Mononuclear cell (primary cell): ENCODE data around the gene ATXN8OS. TPM values are rescaled to one million over a fixed set of nuclear protein-coding genes. Genes with fewer than 3 reads are reported as not detected.

Source experiments
- H3K27me3 ChIP-seq: 2 replicates; pipeline ENCODE4 v1.6.0; 2011; ENCODE audit warnings: low read length, control low read depth; ENCODE audit not compliant: insufficient read depth
- H3K4me1 ChIP-seq: 2 replicates; pipeline ENCODE4 v1.5.1; 2011; ENCODE audit warnings: mild to moderate bottlenecking, low read length, control low read depth; ENCODE audit not compliant: insufficient read depth
- H3K4me3 ChIP-seq: 2 replicates; pipeline ENCODE4 v1.5.1; 2011; ENCODE audit warnings: mild to moderate bottlenecking, low read length, moderate library complexity
- H3K9me3 ChIP-seq: 2 replicates; pipeline ENCODE4 v1.5.1; 2011; ENCODE audit warnings: low read depth, mild to moderate bottlenecking, control low read depth, low read length
- total RNA-seq: library from RNA; depleted of rRNA; stranded (reverse); fragments of >200 nt; gene quantifications from one replicate; pipeline ENCODE4 v1.2.3, GENCODE V29; 2012

Gene ATXN8OS
- total RNA-seq, 1 donor: not detected

DNA sequence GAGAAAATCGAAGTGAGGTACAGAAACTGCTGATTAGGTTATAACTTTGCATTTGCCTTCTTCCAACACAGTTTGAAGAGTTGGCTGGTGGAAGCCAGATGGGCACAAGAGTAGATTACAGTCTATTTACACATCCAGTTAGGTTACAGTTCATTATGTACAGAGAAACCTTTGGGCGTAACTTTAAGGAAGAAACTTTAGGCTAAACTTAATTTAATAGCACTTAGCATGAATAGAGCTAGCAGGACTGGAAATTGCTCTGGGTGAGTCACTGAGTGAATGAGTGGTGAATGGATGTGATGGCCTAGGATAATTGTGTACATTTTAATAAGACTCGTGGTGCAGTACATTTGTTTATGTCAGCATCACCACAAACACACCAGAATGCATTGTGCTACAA is 63.5 kb downstream of the ATXN8OS start:
- no peaks in the 10 kb centered on the region for H3K4me1 ChIP-seq
- no peak overlapping the region for H3K4me3 ChIP-seq
- H3K9me3 ChIP-seq: no peaks in the 10 kb centered on the region
- H3K27me3 ChIP-seq: no peaks in the 10 kb centered on the region

- Histone ChIP-seq H3K9me3 (no peaks in the 10 kb centered on the region), H3K4me3 (no peak overlapping the region), H3K27me3 (no peaks in the 10 kb centered on the region), H3K4me1 (no peaks in the 10 kb centered on the region)
Measured at GRCh38 chr13:70172946-70173597, 65.4 kb downstream of the ATXN8OS start.

DNA sequence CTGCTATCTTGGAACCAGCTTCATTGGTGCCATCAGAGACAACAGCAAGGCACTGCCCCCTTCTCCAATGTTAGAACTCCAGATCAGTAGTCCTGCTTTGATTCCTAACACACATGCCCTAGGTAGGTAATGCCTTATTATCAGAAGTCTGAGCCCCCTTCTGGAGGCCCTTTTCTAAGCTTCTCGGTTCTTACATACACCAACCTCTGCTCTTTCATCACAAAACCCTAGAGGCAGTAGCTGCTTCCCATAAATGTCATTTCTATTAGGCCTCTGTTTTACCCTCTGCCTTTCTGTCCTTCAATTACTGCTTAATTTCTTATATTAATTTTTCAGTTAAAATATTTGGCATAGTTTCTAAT is 66.0 kb downstream of the ATXN8OS start:
- H3K4me3 ChIP-seq: no peak overlapping the region
- H3K4me1 ChIP-seq: no peaks in the 10 kb centered on the region
- no peaks in the 10 kb centered on the region for H3K9me3 ChIP-seq
- no peaks in the 10 kb centered on the region for H3K27me3 ChIP-seq

DNA sequence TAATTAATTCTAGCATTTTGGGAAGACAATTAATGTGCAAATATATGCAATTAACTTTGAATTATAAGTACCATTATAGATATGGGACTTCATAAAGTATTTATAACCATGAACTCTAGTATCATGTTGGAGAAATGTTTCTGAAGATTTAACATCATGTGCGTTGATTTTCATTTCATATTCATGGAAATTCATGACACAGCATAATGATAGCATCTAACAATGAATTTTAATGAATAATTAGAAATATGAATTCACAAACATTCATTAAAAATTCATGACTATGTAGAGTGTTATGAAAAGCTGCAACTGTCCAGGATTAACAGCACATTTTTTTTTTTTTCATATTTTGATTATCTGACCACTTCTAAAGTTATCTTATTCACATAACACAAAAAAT is 70.7 kb downstream of the ATXN8OS start:
- Histone ChIP-seq H3K27me3 (no peaks in the 10 kb centered on the region), H3K4me1 (no peaks in the 10 kb centered on the region), H3K9me3 (peaks cover 7% of the 10 kb centered on the region), H3K4me3 (no peak overlapping the region)

Other genes starting within 250 kb of the ATXN8OS start
- not detected for gene KLHL1, start 626 bp downstream of the ATXN8OS start, total RNA-seq